H1 (cell line): ENCODE measurements around the gene GFOD1. TPM values are rescaled to one million over a fixed set of nuclear protein-coding genes. Genes with fewer than 3 reads are reported as not detected.
A peak's percentile ranks its signal among the peaks of the same experiment; 100 is the strongest.

Experiments used
- CTCF ChIA-PET: fragments of 300-600 bp; sonication (Branson Sonifier 250); formaldehyde crosslinking; loops from one replicate; lab custom pipeline; 2021; ENCODE audit not compliant: partially characterized antibody; lab: Charles Lee
- POLR2A ChIA-PET: fragments of 300-600 bp; sonication (Branson Sonifier 250); formaldehyde crosslinking; loops from one replicate; lab custom pipeline; 2021; ENCODE audit warnings: inconsistent platforms; ENCODE audit not compliant: partially characterized antibody; lab: Charles Lee
- DNase-seq, 2 experiments: peaks; one replicate each; pipeline versions ENCODE4 v3.0.0 to v3.0.0-alpha.2; 2010 to 2022; ENCODE audit warnings: low spot score in 2 of 2, low read depth in 1 of 2, mixed read lengths in 1 of 2
- FAIRE-seq: peaks from 2 replicates; lab custom pipeline; 2011; peaks lifted over from hg19 to GRCh38; lab: Jason Lieb, UNC
- H2AFZ ChIP-seq: 2 replicates; pipeline ENCODE4 v1.8.1; 2012; ENCODE audit warnings: low read length, inconsistent platforms
- H2AK5ac ChIP-seq: 2 replicates; pipeline ENCODE4 v1.6.1; 2013; ENCODE audit warnings: low read depth, low read length
- H2BK120ac ChIP-seq: replicated peaks from 2 replicates; pipeline ENCODE3; 2013; ENCODE audit warnings: low read depth, low read length, inconsistent platforms
- H2BK12ac ChIP-seq: 2 replicates; pipeline ENCODE4 v1.6.1; 2013; ENCODE audit warnings: low read depth, low read length
- H2BK15ac ChIP-seq: 2 replicates; pipeline ENCODE4 v1.6.1; 2013; ENCODE audit warnings: low read length
- H2BK20ac ChIP-seq: 2 replicates; pipeline ENCODE4 v1.6.1; 2013; ENCODE audit warnings: low read length
- H2BK5ac ChIP-seq: 2 replicates; pipeline ENCODE4 v1.6.1; 2013; ENCODE audit warnings: low read depth, low read length
- H3K14ac ChIP-seq: 2 replicates; pipeline ENCODE4 v1.6.1; 2013; ENCODE audit warnings: inconsistent platforms; ENCODE audit not compliant: insufficient read length
- H3K18ac ChIP-seq: 2 replicates; pipeline ENCODE4 v1.6.1; 2013; ENCODE audit warnings: low read length; ENCODE audit errors: extremely low read depth
- H3K23ac ChIP-seq: 2 replicates; pipeline ENCODE4 v1.6.1; 2013; ENCODE audit warnings: inconsistent platforms; ENCODE audit not compliant: insufficient read length
- H3K23me2 ChIP-seq: 2 replicates; pipeline ENCODE4 v1.6.1; 2013; ENCODE audit warnings: low read depth, low read length
- H3K27ac ChIP-seq: 2 replicates; pipeline ENCODE4 v1.6.1; 2011; ENCODE audit warnings: low read depth, low read length, inconsistent platforms
- H3K27me3 ChIP-seq, 4 experiments: replicated peaks in 1 of 4; 1 replicate in 1 of 4; 2 replicates in 3 of 4; pipeline versions ENCODE4 v1.6.1 to v1.8.1; 2011 to 2013; ENCODE audit warnings: low read length in 3 of 4, mild to moderate bottlenecking in 3 of 4, inconsistent platforms in 2 of 4, mixed read lengths in 2 of 4, moderate library complexity in 1 of 4; ENCODE audit not compliant: control insufficient read depth in 3 of 4, insufficient read depth in 3 of 4; ENCODE audit errors: extremely low read depth in 1 of 4
- H3K36me3 ChIP-seq, 4 experiments: 2 replicates each; pipeline versions ENCODE4 v1.6.1 to v1.8.1; 2011 to 2013; ENCODE audit warnings: mild to moderate bottlenecking in 4 of 4, low read length in 3 of 4, moderate library complexity in 2 of 4, control low read depth in 1 of 4, inconsistent platforms in 1 of 4; ENCODE audit not compliant: insufficient read depth in 4 of 4, control insufficient read depth in 2 of 4
- H3K4ac ChIP-seq: replicated peaks from 2 replicates; pipeline ENCODE3; 2013; ENCODE audit warnings: low read length, low read depth, mixed read lengths, inconsistent platforms; ENCODE audit not compliant: insufficient read length
- H3K4me1 ChIP-seq, 4 experiments: replicated peaks in 1 of 4; 1 replicate in 1 of 4; 2 replicates in 3 of 4; pipeline versions ENCODE4 v1.6.1 to v1.8.1; 2011 to 2013; ENCODE audit warnings: low read length in 3 of 4, inconsistent platforms in 2 of 4, mixed read lengths in 1 of 4; ENCODE audit not compliant: insufficient read depth in 4 of 4, control insufficient read depth in 3 of 4
- H3K4me2 ChIP-seq, 2 experiments: 2 replicates each; pipeline versions ENCODE4 v1.6.1 to v1.8.1; 2011 to 2013; ENCODE audit warnings: low read depth in 2 of 2, low read length in 2 of 2, control low read depth in 1 of 2, inconsistent platforms in 1 of 2, mild to moderate bottlenecking in 1 of 2; ENCODE audit not compliant: insufficient read depth in 1 of 2
- H3K4me3 ChIP-seq, 4 experiments: fragments of 200-600, 300-600 bp in 1 of 4; sonication (generic), shearing (Covaris generic), sonication (Bioruptor Twin) in 1 of 4; 2 replicates each; pipeline versions ENCODE4 v1.5.1 to v1.8.1; 2011 to 2016; ENCODE audit warnings: low read length in 4 of 4, low read depth in 3 of 4, control low read depth in 2 of 4, inconsistent platforms in 2 of 4, mild to moderate bottlenecking in 2 of 4, mixed read lengths in 1 of 4, moderate library complexity in 1 of 4; ENCODE audit not compliant: insufficient read depth in 2 of 4; ENCODE audit errors: extremely low read depth in 1 of 4
- H3K56ac ChIP-seq: replicated peaks from 2 replicates; pipeline ENCODE3; 2013; ENCODE audit warnings: low read depth, mild to moderate bottlenecking, mixed read lengths, low read length, inconsistent platforms; ENCODE audit not compliant: insufficient read length
- H3K79me1 ChIP-seq: 2 replicates; pipeline ENCODE4 v1.6.1; 2013; ENCODE audit warnings: low read depth, low read length, control low read depth
- H3K79me2 ChIP-seq, 2 experiments: 2 replicates each; pipeline versions ENCODE4 v1.6.1 to v1.8.1; 2012 to 2013; ENCODE audit warnings: low read length in 2 of 2, mild to moderate bottlenecking in 2 of 2, inconsistent platforms in 1 of 2; ENCODE audit not compliant: insufficient read depth in 2 of 2, control insufficient read depth in 1 of 2
- H3K9ac ChIP-seq, 4 experiments: replicated peaks in 1 of 4; 1 replicate in 1 of 4; 2 replicates in 3 of 4; pipeline versions ENCODE4 v1.6.1 to v1.8.1; 2011 to 2013; ENCODE audit warnings: low read depth in 3 of 4, low read length in 3 of 4, control low read depth in 2 of 4, mild to moderate bottlenecking in 2 of 4, moderate library complexity in 2 of 4, inconsistent platforms in 1 of 4; ENCODE audit errors: extremely low read depth in 1 of 4
- H3K9me3 ChIP-seq, 2 experiments: 2 replicates each; pipeline versions ENCODE4 v1.6.1 to v1.8.1; 2012 to 2013; ENCODE audit warnings: mild to moderate bottlenecking in 2 of 2, moderate library complexity in 2 of 2, control low read depth in 1 of 2, inconsistent platforms in 1 of 2, low read depth in 1 of 2, low read length in 1 of 2, mixed read lengths in 1 of 2; ENCODE audit not compliant: insufficient read depth in 2 of 2
- H4K20me1 ChIP-seq, 2 experiments: replicated peaks in 1 of 2; 2 replicates each; pipeline versions ENCODE3 to v1.8.1; 2011 to 2013; ENCODE audit warnings: inconsistent platforms in 2 of 2, low read length in 2 of 2, mild to moderate bottlenecking in 1 of 2; ENCODE audit not compliant: insufficient read depth in 2 of 2, control insufficient read depth in 1 of 2
- H4K5ac ChIP-seq: 2 replicates; pipeline ENCODE4 v1.6.1; 2013; ENCODE audit warnings: low read length, low read depth, mixed read lengths, inconsistent platforms; ENCODE audit not compliant: insufficient read length
- H4K8ac ChIP-seq: 2 replicates; pipeline ENCODE4 v1.8.0; 2013; ENCODE audit warnings: mild to moderate bottlenecking, moderate library complexity, low read length, inconsistent platforms; ENCODE audit not compliant: insufficient read depth; ENCODE audit errors: extremely low read depth
- H4K91ac ChIP-seq: replicated peaks from 2 replicates; pipeline ENCODE3; 2013; ENCODE audit warnings: low read length, mixed read lengths, inconsistent platforms; ENCODE audit not compliant: insufficient read length
- CHD2 ChIP-seq: IDR thresholded peaks from 2 replicates; pipeline ENCODE4 v1.6.1; 2012; ENCODE audit warnings: low read length, improper control_type of control experiment
- JUN ChIP-seq: IDR thresholded peaks from 2 replicates; pipeline ENCODE4 v1.6.1; 2011; ENCODE audit warnings: low read depth, mild to moderate bottlenecking, improper control_type of control experiment, low read length
- JUND ChIP-seq: IDR thresholded peaks from 2 replicates; pipeline ENCODE4 v1.6.1; 2011; ENCODE audit warnings: mild to moderate bottlenecking, improper control_type of control experiment, low read length
- RAD21 ChIP-seq, 2 experiments: IDR thresholded peaks in 1 of 2; conservative IDR thresholded peaks in 1 of 2; 2 replicates each; pipeline ENCODE4 v1.6.1; 2011; ENCODE audit warnings: low read depth in 2 of 2, low read length in 2 of 2, improper control_type of control experiment in 1 of 2, inconsistent platforms in 1 of 2, mild to moderate bottlenecking in 1 of 2, moderate library complexity in 1 of 2
- RBBP5 ChIP-seq: IDR thresholded peaks from 2 replicates; pipeline ENCODE4 v1.7.1; 2012; ENCODE audit warnings: low read depth, mild to moderate bottlenecking, inconsistent platforms, low read length, moderate library complexity, borderline replicate concordance
- SAP30 ChIP-seq: fragments of 300-600 bp; sonication (generic); IDR thresholded peaks from 2 replicates; pipeline ENCODE4 v1.7.1; 2012; ENCODE audit warnings: low read length, moderate library complexity, mild to moderate bottlenecking, inconsistent platforms; ENCODE audit not compliant: insufficient read depth, insufficient replicate concordance
- SRF ChIP-seq: IDR thresholded peaks from 2 replicates; pipeline ENCODE4 v1.6.1; 2011; ENCODE audit warnings: mild to moderate bottlenecking, low read depth, low read length, moderate library complexity
- WGBS, 2 experiments: shearing (Covaris generic) in 1 of 2; methylation state at CpG; one replicate each; pipeline versions ENCODE4 v1.1.6 to v1.1.7; 2013 to 2015; ENCODE audit warnings: low lambda C conversion rate in 2 of 2, mixed read lengths in 2 of 2, inconsistent platforms in 1 of 2, low coverage in 1 of 2, missing lambda C conversion rate in 1 of 2; ENCODE audit not compliant: insufficient replicate concordance in 2 of 2, insufficient coverage in 1 of 2, insufficient read length in 1 of 2; ENCODE audit errors: extremely low coverage in 1 of 2, missing lambda C conversion rate in 1 of 2; 5-methylcytosine and 5-hydroxymethylcytosine counted together
- polyA plus RNA-seq, 7 experiments: library from polyadenylated mRNA; depleted of rRNA in 3 of 7; stranded (reverse) in 5 of 7; unstranded in 2 of 7; fragments of >200 nt in 5 of 7; fragments of 200-250 nt in 2 of 7; gene quantifications; 1 replicate in 5 of 7; 2 replicates in 1 of 7; 4 replicates in 1 of 7; pipeline versions ENCODE4 v1.2.1 to v1.2.3, GENCODE V29; 2011 to 2013; ENCODE audit warnings: missing spikeins in 2 of 7, mixed read lengths in 2 of 7
- total RNA-seq: library from RNA; stranded (reverse); fragmentation: NEBNext Ultra II Directional; extraction: Animal tissue kit (Norgen Biotek cat#: 25700); gene quantifications from 2 replicates; pipeline ENCODE4 v1.2.1, GENCODE V29; 2021
- TF ChIP-seq, protein P1 (sequence below): IDR thresholded peaks from 2 replicates; pipeline ENCODE4 v1.6.1; 2012; ENCODE audit warnings: inconsistent platforms

The GFOD1 gene
- total and polyA plus RNA-seq, 2 of the 8 experiments (the other 6 are each of a cell fraction or from before 2014, with no cell fraction given) = 2.5 to 8.8 TPM

GRCh38 chr6:13484138-13484708, 3.2 kb downstream of the GFOD1 start:
- H2BK12ac ChIP-seq = peak overlapping the region; percentile 32; the same call in 1 of the 2 replicates
- H2BK15ac ChIP-seq = peak overlapping the region; percentile 77; the same call in 1 of the 2 replicates
- H3K4ac ChIP-seq = no peak overlapping the region
- H3K27me3 ChIP-seq = peaks cover 7 to 45% (median 29%) of the 10 kb centered on the region in 4 experiments
- peaks cover 0 to 10% of the 10 kb centered on the region in 2 experiments for H4K20me1 ChIP-seq
- H4K8ac ChIP-seq = no peak overlapping the region
- H2BK5ac ChIP-seq = no peak overlapping the region
- peaks cover 29% of the 10 kb centered on the region for H3K23me2 ChIP-seq
- H4K91ac ChIP-seq = no peak overlapping the region
- TF ChIP-seq RBBP5 (no peak), JUND (no peak), SRF (no peak), SAP30 (no peak), CHD2 (no peak), JUN (no peak), RAD21 (IDR thresholded peaks at IDR 0.05 in 1 of 2, conservative IDR thresholded peaks at IDR 0.05 in 1 of 2; ENCODE audit: low read depth in 2 of 2, low read length in 2 of 2) (no peak)
- TF ChIP-seq, protein P1, sequence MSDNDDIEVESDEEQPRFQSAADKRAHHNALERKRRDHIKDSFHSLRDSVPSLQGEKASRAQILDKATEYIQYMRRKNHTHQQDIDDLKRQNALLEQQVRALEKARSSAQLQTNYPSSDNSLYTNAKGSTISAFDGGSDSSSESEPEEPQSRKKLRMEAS = no peak
- FAIRE-seq = no peak
- no peak overlapping the region for H3K56ac ChIP-seq
- peaks cover 0 to 8% (median 3%) of the 10 kb centered on the region in 4 experiments; a peak in 5 of 7 replicates for H3K4me1 ChIP-seq
- no peak overlapping the region for H4K5ac ChIP-seq
- CTCF ChIA-PET = interaction anchor here (1.1 to 1.5 kb wide), 3 partner anchors 55 to 150 kb away, joined by 3 to 4 read pairs (median 3); no protein-coding TSS in a partner anchor
- no peak overlapping the region for H3K27ac ChIP-seq
- no peak overlapping the region for H2BK120ac ChIP-seq
- POLR2A ChIA-PET = interaction anchor here (2.1 to 3.7 kb wide), 3 partner anchors 10 to 90 kb away, joined by 4 to 29 read pairs (median 7); partner anchors contain the start of gene SIRT5
- no peak overlapping the region for H3K18ac ChIP-seq
- no peak overlapping the region for H3K23ac ChIP-seq
- H3K14ac ChIP-seq = no peak overlapping the region
- H2AK5ac ChIP-seq = no peak overlapping the region
- H2AFZ ChIP-seq = no peak overlapping the region
- H3K4me2 ChIP-seq = no peak overlapping the region
- no peak overlapping the region for H3K9ac ChIP-seq
- no peaks in the 10 kb centered on the region for H3K9me3 ChIP-seq
- peaks cover 3% of the 10 kb centered on the region; the same call in 1 of the 2 replicates for H3K79me1 ChIP-seq
- 87% methylated on average over 6 of the region's 6 CpGs; no CpG with 5 or more reads in 1 of the 2 experiments for WGBS, 2 experiments
- no peak overlapping the region for H2BK20ac ChIP-seq
- no peak overlapping the region for H3K4me3 ChIP-seq
- H3K79me2 ChIP-seq = peaks cover 0 to 21% of the 10 kb centered on the region in 2 experiments; a peak in 3 of 4 replicates
- H3K36me3 ChIP-seq = no peaks in the 10 kb centered on the region
- no peak for DNase-seq
